Liver (tissue), 3 donors: ENCODE measurements around the gene DLEC1.

ENCODE experiments used
- JUND ChIP-seq, 2 donors: IDR thresholded peaks; 2 replicates each; pipeline ENCODE4 v1.6.1; 2016; ENCODE audit warnings: antibody characterized with exemption in 2 of 2
- TAF1 ChIP-seq: conservative IDR thresholded peaks from 2 replicates; pipeline ENCODE4 v1.6.1; 2016; ENCODE audit warnings: antibody characterized with exemption, mild to moderate bottlenecking
- ZBTB33 ChIP-seq: IDR thresholded peaks from 2 replicates; pipeline ENCODE4 v1.6.1; 2016; ENCODE audit warnings: antibody characterized with exemption
- TF ChIP-seq, protein P1 (sequence below): fragments of 150-350 bp; IDR thresholded peaks from 2 replicates; pipeline ENCODE4 v1.5.1; 2017; ENCODE audit warnings: improper control_type of control experiment, low read depth, low read length; ENCODE audit not compliant: missing input control
- TF ChIP-seq, protein P2 (sequence below): IDR thresholded peaks from 2 replicates; pipeline ENCODE4 v1.6.1; 2016; ENCODE audit warnings: antibody characterized with exemption, mild to moderate bottlenecking
- donor health status: healthy.
- donor health status: healthy.

DNA sequence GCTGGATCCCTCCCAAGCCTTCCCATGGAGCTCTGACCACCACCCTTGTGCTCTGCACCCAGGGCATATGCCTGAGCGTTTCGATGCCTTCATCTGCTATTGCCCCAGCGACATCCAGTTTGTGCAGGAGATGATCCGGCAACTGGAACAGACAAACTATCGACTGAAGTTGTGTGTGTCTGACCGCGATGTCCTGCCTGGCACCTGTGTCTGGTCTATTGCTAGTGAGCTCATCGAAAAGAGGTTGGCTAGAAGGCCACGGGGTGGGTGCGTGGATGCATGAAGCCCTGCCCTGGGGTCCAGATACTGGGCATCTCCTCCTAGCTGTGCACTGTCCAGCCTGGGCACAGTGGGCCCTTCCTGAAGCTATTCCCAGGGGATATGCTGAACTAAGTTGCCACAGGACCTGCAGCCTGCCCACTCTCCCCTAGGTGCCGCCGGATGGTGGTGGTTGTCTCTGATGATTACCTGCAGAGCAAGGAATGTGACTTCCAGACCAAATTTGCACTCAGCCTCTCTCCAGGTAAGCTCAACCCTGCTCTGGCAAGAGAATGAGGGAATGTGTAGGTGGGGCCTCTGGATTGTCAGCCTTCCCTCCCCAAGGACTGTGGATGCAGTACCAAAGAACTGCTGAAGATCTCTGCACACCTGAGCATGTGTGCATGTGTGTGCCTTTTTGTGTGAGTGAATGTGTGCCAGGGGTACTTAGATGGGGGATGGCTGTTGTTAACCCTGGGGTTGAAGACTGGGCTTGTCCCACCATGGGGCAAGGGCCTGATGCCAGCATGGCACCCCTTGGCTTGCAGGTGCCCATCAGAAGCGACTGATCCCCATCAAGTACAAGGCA lies 101.5 kb downstream of the DLEC1 start:
- TF ChIP-seq, protein P1, sequence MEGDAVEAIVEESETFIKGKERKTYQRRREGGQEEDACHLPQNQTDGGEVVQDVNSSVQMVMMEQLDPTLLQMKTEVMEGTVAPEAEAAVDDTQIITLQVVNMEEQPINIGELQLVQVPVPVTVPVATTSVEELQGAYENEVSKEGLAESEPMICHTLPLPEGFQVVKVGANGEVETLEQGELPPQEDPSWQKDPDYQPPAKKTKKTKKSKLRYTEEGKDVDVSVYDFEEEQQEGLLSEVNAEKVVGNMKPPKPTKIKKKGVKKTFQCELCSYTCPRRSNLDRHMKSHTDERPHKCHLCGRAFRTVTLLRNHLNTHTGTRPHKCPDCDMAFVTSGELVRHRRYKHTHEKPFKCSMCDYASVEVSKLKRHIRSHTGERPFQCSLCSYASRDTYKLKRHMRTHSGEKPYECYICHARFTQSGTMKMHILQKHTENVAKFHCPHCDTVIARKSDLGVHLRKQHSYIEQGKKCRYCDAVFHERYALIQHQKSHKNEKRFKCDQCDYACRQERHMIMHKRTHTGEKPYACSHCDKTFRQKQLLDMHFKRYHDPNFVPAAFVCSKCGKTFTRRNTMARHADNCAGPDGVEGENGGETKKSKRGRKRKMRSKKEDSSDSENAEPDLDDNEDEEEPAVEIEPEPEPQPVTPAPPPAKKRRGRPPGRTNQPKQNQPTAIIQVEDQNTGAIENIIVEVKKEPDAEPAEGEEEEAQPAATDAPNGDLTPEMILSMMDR: no peak
- TF ChIP-seq TAF1 (no peak), JUND (IDR thresholded peaks at IDR 0.05) (no peak), ZBTB33 (no peak)
- TF ChIP-seq, protein P2, sequence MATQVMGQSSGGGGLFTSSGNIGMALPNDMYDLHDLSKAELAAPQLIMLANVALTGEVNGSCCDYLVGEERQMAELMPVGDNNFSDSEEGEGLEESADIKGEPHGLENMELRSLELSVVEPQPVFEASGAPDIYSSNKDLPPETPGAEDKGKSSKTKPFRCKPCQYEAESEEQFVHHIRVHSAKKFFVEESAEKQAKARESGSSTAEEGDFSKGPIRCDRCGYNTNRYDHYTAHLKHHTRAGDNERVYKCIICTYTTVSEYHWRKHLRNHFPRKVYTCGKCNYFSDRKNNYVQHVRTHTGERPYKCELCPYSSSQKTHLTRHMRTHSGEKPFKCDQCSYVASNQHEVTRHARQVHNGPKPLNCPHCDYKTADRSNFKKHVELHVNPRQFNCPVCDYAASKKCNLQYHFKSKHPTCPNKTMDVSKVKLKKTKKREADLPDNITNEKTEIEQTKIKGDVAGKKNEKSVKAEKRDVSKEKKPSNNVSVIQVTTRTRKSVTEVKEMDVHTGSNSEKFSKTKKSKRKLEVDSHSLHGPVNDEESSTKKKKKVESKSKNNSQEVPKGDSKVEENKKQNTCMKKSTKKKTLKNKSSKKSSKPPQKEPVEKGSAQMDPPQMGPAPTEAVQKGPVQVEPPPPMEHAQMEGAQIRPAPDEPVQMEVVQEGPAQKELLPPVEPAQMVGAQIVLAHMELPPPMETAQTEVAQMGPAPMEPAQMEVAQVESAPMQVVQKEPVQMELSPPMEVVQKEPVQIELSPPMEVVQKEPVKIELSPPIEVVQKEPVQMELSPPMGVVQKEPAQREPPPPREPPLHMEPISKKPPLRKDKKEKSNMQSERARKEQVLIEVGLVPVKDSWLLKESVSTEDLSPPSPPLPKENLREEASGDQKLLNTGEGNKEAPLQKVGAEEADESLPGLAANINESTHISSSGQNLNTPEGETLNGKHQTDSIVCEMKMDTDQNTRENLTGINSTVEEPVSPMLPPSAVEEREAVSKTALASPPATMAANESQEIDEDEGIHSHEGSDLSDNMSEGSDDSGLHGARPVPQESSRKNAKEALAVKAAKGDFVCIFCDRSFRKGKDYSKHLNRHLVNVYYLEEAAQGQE: no peak
